H1 (cell line): ENCODE measurements around the gene TUT4. TPM values are rescaled to one million over a fixed set of nuclear protein-coding genes. Genes with fewer than 3 reads are reported as not detected.

Experiments
- CTCF ChIA-PET: fragments of 300-600 bp; sonication (Branson Sonifier 250); formaldehyde crosslinking; loops from one replicate; lab custom pipeline; 2021; ENCODE audit not compliant: partially characterized antibody; lab: Charles Lee
- POLR2A ChIA-PET: fragments of 300-600 bp; sonication (Branson Sonifier 250); formaldehyde crosslinking; loops from one replicate; lab custom pipeline; 2021; ENCODE audit warnings: inconsistent platforms; ENCODE audit not compliant: partially characterized antibody; lab: Charles Lee
- DNase-seq, 2 experiments: peaks; one replicate each; pipeline versions ENCODE4 v3.0.0 to v3.0.0-alpha.2; 2010 to 2022; ENCODE audit warnings: low spot score in 2 of 2, low read depth in 1 of 2, mixed read lengths in 1 of 2
- FAIRE-seq: peaks from 2 replicates; lab custom pipeline; 2011; peaks lifted over from hg19 to GRCh38; lab: Jason Lieb, UNC
- H2AFZ ChIP-seq: 2 replicates; pipeline ENCODE4 v1.8.1; 2012; ENCODE audit warnings: low read length, inconsistent platforms
- H2AK5ac ChIP-seq: 2 replicates; pipeline ENCODE4 v1.6.1; 2013; ENCODE audit warnings: low read depth, low read length
- H2BK120ac ChIP-seq: replicated peaks from 2 replicates; pipeline ENCODE3; 2013; ENCODE audit warnings: low read depth, low read length, inconsistent platforms
- H2BK12ac ChIP-seq: 2 replicates; pipeline ENCODE4 v1.6.1; 2013; ENCODE audit warnings: low read depth, low read length
- H2BK15ac ChIP-seq: 2 replicates; pipeline ENCODE4 v1.6.1; 2013; ENCODE audit warnings: low read length
- H2BK20ac ChIP-seq: 2 replicates; pipeline ENCODE4 v1.6.1; 2013; ENCODE audit warnings: low read length
- H2BK5ac ChIP-seq: 2 replicates; pipeline ENCODE4 v1.6.1; 2013; ENCODE audit warnings: low read depth, low read length
- H3K14ac ChIP-seq: 2 replicates; pipeline ENCODE4 v1.6.1; 2013; ENCODE audit warnings: inconsistent platforms; ENCODE audit not compliant: insufficient read length
- H3K18ac ChIP-seq: 2 replicates; pipeline ENCODE4 v1.6.1; 2013; ENCODE audit warnings: low read length; ENCODE audit errors: extremely low read depth
- H3K23ac ChIP-seq: 2 replicates; pipeline ENCODE4 v1.6.1; 2013; ENCODE audit warnings: inconsistent platforms; ENCODE audit not compliant: insufficient read length
- H3K23me2 ChIP-seq: 2 replicates; pipeline ENCODE4 v1.6.1; 2013; ENCODE audit warnings: low read depth, low read length
- H3K27ac ChIP-seq: 2 replicates; pipeline ENCODE4 v1.6.1; 2011; ENCODE audit warnings: low read depth, low read length, inconsistent platforms
- H3K27me3 ChIP-seq, 4 experiments: replicated peaks in 1 of 4; 1 replicate in 1 of 4; 2 replicates in 3 of 4; pipeline versions ENCODE4 v1.6.1 to v1.8.1; 2011 to 2013; ENCODE audit warnings: low read length in 3 of 4, mild to moderate bottlenecking in 3 of 4, inconsistent platforms in 2 of 4, mixed read lengths in 2 of 4, moderate library complexity in 1 of 4; ENCODE audit not compliant: control insufficient read depth in 3 of 4, insufficient read depth in 3 of 4; ENCODE audit errors: extremely low read depth in 1 of 4
- H3K36me3 ChIP-seq, 4 experiments: 2 replicates each; pipeline versions ENCODE4 v1.6.1 to v1.8.1; 2011 to 2013; ENCODE audit warnings: mild to moderate bottlenecking in 4 of 4, low read length in 3 of 4, moderate library complexity in 2 of 4, control low read depth in 1 of 4, inconsistent platforms in 1 of 4; ENCODE audit not compliant: insufficient read depth in 4 of 4, control insufficient read depth in 2 of 4
- H3K4ac ChIP-seq: replicated peaks from 2 replicates; pipeline ENCODE3; 2013; ENCODE audit warnings: low read length, low read depth, mixed read lengths, inconsistent platforms; ENCODE audit not compliant: insufficient read length
- H3K4me1 ChIP-seq, 4 experiments: replicated peaks in 1 of 4; 1 replicate in 1 of 4; 2 replicates in 3 of 4; pipeline versions ENCODE4 v1.6.1 to v1.8.1; 2011 to 2013; ENCODE audit warnings: low read length in 3 of 4, inconsistent platforms in 2 of 4, mixed read lengths in 1 of 4; ENCODE audit not compliant: insufficient read depth in 4 of 4, control insufficient read depth in 3 of 4
- H3K4me2 ChIP-seq, 2 experiments: 2 replicates each; pipeline versions ENCODE4 v1.6.1 to v1.8.1; 2011 to 2013; ENCODE audit warnings: low read depth in 2 of 2, low read length in 2 of 2, control low read depth in 1 of 2, inconsistent platforms in 1 of 2, mild to moderate bottlenecking in 1 of 2; ENCODE audit not compliant: insufficient read depth in 1 of 2
- H3K4me3 ChIP-seq, 4 experiments: fragments of 200-600, 300-600 bp in 1 of 4; sonication (generic), shearing (Covaris generic), sonication (Bioruptor Twin) in 1 of 4; 2 replicates each; pipeline versions ENCODE4 v1.5.1 to v1.8.1; 2011 to 2016; ENCODE audit warnings: low read length in 4 of 4, low read depth in 3 of 4, control low read depth in 2 of 4, inconsistent platforms in 2 of 4, mild to moderate bottlenecking in 2 of 4, mixed read lengths in 1 of 4, moderate library complexity in 1 of 4; ENCODE audit not compliant: insufficient read depth in 2 of 4; ENCODE audit errors: extremely low read depth in 1 of 4
- H3K56ac ChIP-seq: replicated peaks from 2 replicates; pipeline ENCODE3; 2013; ENCODE audit warnings: low read depth, mild to moderate bottlenecking, mixed read lengths, low read length, inconsistent platforms; ENCODE audit not compliant: insufficient read length
- H3K79me1 ChIP-seq: 2 replicates; pipeline ENCODE4 v1.6.1; 2013; ENCODE audit warnings: low read depth, low read length, control low read depth
- H3K79me2 ChIP-seq, 2 experiments: 2 replicates each; pipeline versions ENCODE4 v1.6.1 to v1.8.1; 2012 to 2013; ENCODE audit warnings: low read length in 2 of 2, mild to moderate bottlenecking in 2 of 2, inconsistent platforms in 1 of 2; ENCODE audit not compliant: insufficient read depth in 2 of 2, control insufficient read depth in 1 of 2
- H3K9ac ChIP-seq, 4 experiments: replicated peaks in 1 of 4; 1 replicate in 1 of 4; 2 replicates in 3 of 4; pipeline versions ENCODE4 v1.6.1 to v1.8.1; 2011 to 2013; ENCODE audit warnings: low read depth in 3 of 4, low read length in 3 of 4, control low read depth in 2 of 4, mild to moderate bottlenecking in 2 of 4, moderate library complexity in 2 of 4, inconsistent platforms in 1 of 4; ENCODE audit errors: extremely low read depth in 1 of 4
- H3K9me3 ChIP-seq, 2 experiments: 2 replicates each; pipeline versions ENCODE4 v1.6.1 to v1.8.1; 2012 to 2013; ENCODE audit warnings: mild to moderate bottlenecking in 2 of 2, moderate library complexity in 2 of 2, control low read depth in 1 of 2, inconsistent platforms in 1 of 2, low read depth in 1 of 2, low read length in 1 of 2, mixed read lengths in 1 of 2; ENCODE audit not compliant: insufficient read depth in 2 of 2
- H4K20me1 ChIP-seq, 2 experiments: replicated peaks in 1 of 2; 2 replicates each; pipeline versions ENCODE3 to v1.8.1; 2011 to 2013; ENCODE audit warnings: inconsistent platforms in 2 of 2, low read length in 2 of 2, mild to moderate bottlenecking in 1 of 2; ENCODE audit not compliant: insufficient read depth in 2 of 2, control insufficient read depth in 1 of 2
- H4K5ac ChIP-seq: 2 replicates; pipeline ENCODE4 v1.6.1; 2013; ENCODE audit warnings: low read length, low read depth, mixed read lengths, inconsistent platforms; ENCODE audit not compliant: insufficient read length
- H4K8ac ChIP-seq: 2 replicates; pipeline ENCODE4 v1.8.0; 2013; ENCODE audit warnings: mild to moderate bottlenecking, moderate library complexity, low read length, inconsistent platforms; ENCODE audit not compliant: insufficient read depth; ENCODE audit errors: extremely low read depth
- H4K91ac ChIP-seq: replicated peaks from 2 replicates; pipeline ENCODE3; 2013; ENCODE audit warnings: low read length, mixed read lengths, inconsistent platforms; ENCODE audit not compliant: insufficient read length
- CHD7 ChIP-seq: fragments of 300-600 bp; sonication (generic); IDR thresholded peaks from 2 replicates; pipeline ENCODE4 v1.7.1; 2012; ENCODE audit warnings: low read length, moderate library complexity, mild to moderate bottlenecking, inconsistent platforms; ENCODE audit not compliant: insufficient replicate concordance
- polyA plus RNA-seq, 7 experiments: library from polyadenylated mRNA; depleted of rRNA in 3 of 7; stranded (reverse) in 5 of 7; unstranded in 2 of 7; fragments of >200 nt in 5 of 7; fragments of 200-250 nt in 2 of 7; gene quantifications; 1 replicate in 5 of 7; 2 replicates in 1 of 7; 4 replicates in 1 of 7; pipeline versions ENCODE4 v1.2.1 to v1.2.3, GENCODE V29; 2011 to 2013; ENCODE audit warnings: missing spikeins in 2 of 7, mixed read lengths in 2 of 7
- total RNA-seq: library from RNA; stranded (reverse); fragmentation: NEBNext Ultra II Directional; extraction: Animal tissue kit (Norgen Biotek cat#: 25700); gene quantifications from 2 replicates; pipeline ENCODE4 v1.2.1, GENCODE V29; 2021

TUT4 gene
- total and polyA plus RNA-seq, 2 of the 8 experiments (the other 6 are each of a cell fraction or from before 2014, with no cell fraction given), result 54.5 to 63.3 TPM

DNA sequence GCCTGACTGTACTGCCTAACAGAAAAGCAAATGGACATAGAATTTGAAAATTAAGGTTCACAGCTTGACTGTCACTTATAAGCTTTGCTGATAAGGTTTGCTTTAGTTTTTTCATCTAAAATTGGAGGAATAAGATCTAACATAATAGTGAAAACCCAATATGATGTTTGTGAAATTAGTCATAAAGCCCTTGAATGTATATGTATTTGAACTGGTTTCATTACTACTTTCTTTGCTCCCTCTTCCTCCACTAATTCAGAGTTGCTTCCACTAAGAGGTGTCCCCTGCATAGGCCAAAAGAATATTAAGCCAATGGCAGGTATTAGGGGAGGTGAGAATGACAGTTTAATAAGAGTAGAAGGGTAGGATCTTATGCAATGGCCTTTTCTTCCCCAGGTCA lies 137.9 kb downstream of the TUT4 start:
- no peak overlapping the region for H3K56ac ChIP-seq
- no peak overlapping the region for H3K23ac ChIP-seq
- no peaks in the 10 kb centered on the region for H3K4me1 ChIP-seq
- H3K9me3 ChIP-seq, result no peaks in the 10 kb centered on the region
- peaks cover 0 to 1% of the 10 kb centered on the region in 2 experiments for H4K20me1 ChIP-seq
- H3K4me2 ChIP-seq, result no peak overlapping the region
- DNase-seq (no peak), FAIRE-seq (no peak)
- H3K4ac ChIP-seq, result no peak overlapping the region
- no peak overlapping the region for H2BK20ac ChIP-seq
- no peak overlapping the region for H3K27ac ChIP-seq
- H3K9ac ChIP-seq, result no peak overlapping the region
- H4K91ac ChIP-seq, result no peak overlapping the region
- H2BK15ac ChIP-seq, result no peak overlapping the region
- no peaks in the 10 kb centered on the region for H3K27me3 ChIP-seq
- no peak overlapping the region for H3K14ac ChIP-seq
- no peak overlapping the region for H2AFZ ChIP-seq
- no peak overlapping the region for H4K5ac ChIP-seq
- no peaks in the 10 kb centered on the region for H3K23me2 ChIP-seq
- H2BK12ac ChIP-seq, result no peak overlapping the region
- CTCF ChIA-PET, result interaction anchor here (1.7 kb wide), 1 partner anchor 10 kb away, joined by 5 read pairs; the partner anchor contains the start of genes ORC1 and PRPF38A
- H3K36me3 ChIP-seq, result peaks cover 32 to 84% (median 62%) of the 10 kb centered on the region in 4 experiments
- no peak overlapping the region for H2AK5ac ChIP-seq
- H2BK5ac ChIP-seq, result no peak overlapping the region
- no peak overlapping the region for H3K4me3 ChIP-seq
- no peak overlapping the region for H3K18ac ChIP-seq
- H4K8ac ChIP-seq, result no peak overlapping the region
- no peak overlapping the region for H2BK120ac ChIP-seq
- POLR2A ChIA-PET, result interaction anchor here (0.7 to 10.6 kb wide), 3 partner anchors 9 to 16 kb away, joined by 3 to 82 read pairs (median 4); partner anchors contain the start of genes ORC1 and PRPF38A
- no peaks in the 10 kb centered on the region for H3K79me1 ChIP-seq
- H3K79me2 ChIP-seq, result no peaks in the 10 kb centered on the region
- TF ChIP-seq CHD7, result no peak
